ENCODE measurements around the gene PLCH2.
"Not testable (repeated sequence)": the region's sequence is repeated elsewhere in the genome, so short reads cannot be mapped to it uniquely, and the experiment has no call there.

The PLCH2 gene

GRCh38 chr1:2440346-2440745 is 35.7 kb upstream of the PLCH2 start:
- DNase-seq (ENCODE audit: low read depth in 2 of 2) = not testable (repeated sequence)

GRCh38 chr1:2441746-2442145 is 34.3 kb upstream of the PLCH2 start:
- no peak for DNase-seq (ENCODE audit: low read depth in 2 of 2)

- DNase-seq (ENCODE audit: low read depth in 2 of 2) = no peak
Observed at GRCh38 chr1:2442661-2443060, 33.4 kb upstream of the PLCH2 start.

GRCh38 chr1:2443277-2444137 is 32.6 kb upstream of the PLCH2 start:
- no peak for DNase-seq (ENCODE audit: low read depth in 2 of 2)

- DNase-seq (ENCODE audit: low read depth in 2 of 2) = no peak
Observed at GRCh38 chr1:2444138-2444591, 31.9 kb upstream of the PLCH2 start.

GRCh38 chr1:2445162-2445822 is 30.8 kb upstream of the PLCH2 start:
- DNase-seq (ENCODE audit: low read depth in 2 of 2) = no peak

- no peak for DNase-seq (ENCODE audit: low read depth in 2 of 2)
Observed at GRCh38 chr1:2445823-2446215, 30.3 kb upstream of the PLCH2 start.

- no peak for DNase-seq (ENCODE audit: low read depth in 2 of 2)
Observed at GRCh38 chr1:2446394-2446793, 29.7 kb upstream of the PLCH2 start.

GRCh38 chr1:2446861-2447260 is 29.2 kb upstream of the PLCH2 start:
- DNase-seq (ENCODE audit: low read depth in 2 of 2) = no peak

GRCh38 chr1:2447276-2448097 is 28.6 kb upstream of the PLCH2 start:
- DNase-seq (ENCODE audit: low read depth in 2 of 2) = no peak

GRCh38 chr1:2448098-2448445 is 28.0 kb upstream of the PLCH2 start:
- no peak for DNase-seq (ENCODE audit: low read depth in 2 of 2)

- DNase-seq (ENCODE audit: low read depth in 2 of 2) = no peak
Observed at GRCh38 chr1:2449636-2450454, 26.2 kb upstream of the PLCH2 start.

GRCh38 chr1:2451741-2452140 is 24.3 kb upstream of the PLCH2 start:
- peak; percentile 64 to 66 for DNase-seq (ENCODE audit: low read depth in 2 of 2)

- no peak for DNase-seq (ENCODE audit: low read depth in 2 of 2)
Observed at GRCh38 chr1:2452201-2452931, 23.7 kb upstream of the PLCH2 start.

- no peak for DNase-seq (ENCODE audit: low read depth in 2 of 2)
Observed at GRCh38 chr1:2452932-2453315, 23.2 kb upstream of the PLCH2 start.

GRCh38 chr1:2454227-2454626 is 21.9 kb upstream of the PLCH2 start:
- DNase-seq (ENCODE audit: low read depth in 2 of 2) = no peak

GRCh38 chr1:2455757-2456156 is 20.3 kb upstream of the PLCH2 start:
- no peak for DNase-seq (ENCODE audit: low read depth in 2 of 2)

GRCh38 chr1:2457444-2457843 is 18.6 kb upstream of the PLCH2 start:
- DNase-seq (ENCODE audit: low read depth in 2 of 2) = no peak

- no peak for DNase-seq (ENCODE audit: low read depth in 2 of 2)
Observed at GRCh38 chr1:2458687-2459086, 17.4 kb upstream of the PLCH2 start.

- DNase-seq (ENCODE audit: low read depth in 2 of 2) = not testable (repeated sequence)
Observed at GRCh38 chr1:2459102-2459753, 16.9 kb upstream of the PLCH2 start.

All from fibroblast of skin of left biceps (primary cell).